ENCODE data around the gene FIZ1. TPM values are rescaled to one million over a fixed set of nuclear protein-coding genes. Genes with fewer than 3 reads are reported as not detected.

FIZ1 gene
- total and polyA plus RNA-seq, 12 donors = 9.3 to 18.8 (median 13.5) TPM

- intact Hi-C loops (cut with DNase I) = no loop called here
- Histone ChIP-seq H3K4me3 (no peak overlapping the region), H3K9me3 (no peaks in the 10 kb centered on the region), H3K27ac (peak overlapping the region in 4 of 10 donors; percentile 7 to 94 (median 52)), H3K36me3 (peaks cover 0 to 28% (median 8%) of the 10 kb centered on the region in 9 donors), H3K4me1 (peaks cover 5 to 52% (median 15%) of the 10 kb centered on the region in 9 donors), H3K27me3 (no peaks in the 10 kb centered on the region)
- TF ChIP-seq, protein P1, sequence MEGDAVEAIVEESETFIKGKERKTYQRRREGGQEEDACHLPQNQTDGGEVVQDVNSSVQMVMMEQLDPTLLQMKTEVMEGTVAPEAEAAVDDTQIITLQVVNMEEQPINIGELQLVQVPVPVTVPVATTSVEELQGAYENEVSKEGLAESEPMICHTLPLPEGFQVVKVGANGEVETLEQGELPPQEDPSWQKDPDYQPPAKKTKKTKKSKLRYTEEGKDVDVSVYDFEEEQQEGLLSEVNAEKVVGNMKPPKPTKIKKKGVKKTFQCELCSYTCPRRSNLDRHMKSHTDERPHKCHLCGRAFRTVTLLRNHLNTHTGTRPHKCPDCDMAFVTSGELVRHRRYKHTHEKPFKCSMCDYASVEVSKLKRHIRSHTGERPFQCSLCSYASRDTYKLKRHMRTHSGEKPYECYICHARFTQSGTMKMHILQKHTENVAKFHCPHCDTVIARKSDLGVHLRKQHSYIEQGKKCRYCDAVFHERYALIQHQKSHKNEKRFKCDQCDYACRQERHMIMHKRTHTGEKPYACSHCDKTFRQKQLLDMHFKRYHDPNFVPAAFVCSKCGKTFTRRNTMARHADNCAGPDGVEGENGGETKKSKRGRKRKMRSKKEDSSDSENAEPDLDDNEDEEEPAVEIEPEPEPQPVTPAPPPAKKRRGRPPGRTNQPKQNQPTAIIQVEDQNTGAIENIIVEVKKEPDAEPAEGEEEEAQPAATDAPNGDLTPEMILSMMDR (IDR thresholded peaks at IDR 0.05) = no peak
- no peak for DNase-seq
- ATAC-seq = peak in 1 of 8 donors; percentile 8
- WGBS, 2 donors = 91 to 93% methylated on average over 40 of the region's 40 CpGs
Observed at GRCh38 chr19:55622242-55622969, 23.1 kb upstream of the FIZ1 start.

DNA sequence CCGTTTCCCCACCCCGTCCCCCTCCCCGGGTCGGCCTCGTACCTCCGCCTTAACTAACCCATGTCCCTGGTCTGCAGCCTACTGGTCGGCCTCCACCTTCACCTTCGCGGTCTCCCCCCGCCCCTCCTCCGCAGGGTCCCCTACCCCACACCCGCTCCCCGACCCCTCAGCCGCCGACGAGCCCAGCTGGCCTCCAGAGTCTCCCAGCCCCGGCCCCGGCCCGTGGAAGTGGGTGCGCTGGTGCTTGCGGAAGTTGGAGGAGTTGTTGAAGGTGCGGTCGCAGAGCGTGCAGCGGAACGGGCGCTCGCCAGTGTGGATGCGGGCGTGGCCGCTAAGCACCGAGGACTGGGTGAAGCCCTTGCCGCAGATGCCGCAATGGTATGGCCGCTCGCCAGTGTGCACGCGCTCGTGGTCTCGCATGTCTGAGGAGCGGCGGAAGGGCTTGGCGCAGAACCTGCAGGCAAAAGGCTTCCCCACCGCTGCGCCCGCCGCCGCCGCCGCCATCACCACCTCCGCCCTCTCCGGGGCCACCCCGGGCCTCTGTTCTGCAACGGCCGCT is 22.4 kb upstream of the FIZ1 start:
- intact Hi-C loops (cut with DNase I) = no loop called here
- H3K4me1 ChIP-seq = peaks cover 5 to 52% (median 15%) of the 10 kb centered on the region in 9 donors
- no peak overlapping the region for H3K4me3 ChIP-seq
- peaks cover 0 to 35% (median 8%) of the 10 kb centered on the region in 9 donors for H3K36me3 ChIP-seq
- no peaks in the 10 kb centered on the region for H3K9me3 ChIP-seq
- TF ChIP-seq, protein P1 (IDR thresholded peaks at IDR 0.05) = no peak
- peak in 1 of 8 donors; percentile 3 for ATAC-seq
- DNase-seq = peak in 1 of 2 donors; percentile 27
- H3K27me3 ChIP-seq = no peaks in the 10 kb centered on the region
- peak overlapping the region in 1 of 10 donors; percentile 94 for H3K27ac ChIP-seq
- 95 to 96% methylated on average over 55 of the region's 55 CpGs for WGBS, 2 donors

- intact Hi-C loops (cut with DNase I) = no loop called here
- Histone ChIP-seq H3K36me3 (peaks cover 4 to 40% (median 13%) of the 10 kb centered on the region in 9 donors), H3K27me3 (no peaks in the 10 kb centered on the region), H3K4me3 (no peak overlapping the region), H3K4me1 (peaks cover 5 to 52% (median 15%) of the 10 kb centered on the region in 9 donors), H3K9me3 (no peaks in the 10 kb centered on the region), H3K27ac (no peak overlapping the region)
- 86 to 87% methylated on average over 9 of the region's 9 CpGs for WGBS, 2 donors
- DNase-seq (no peak), ATAC-seq (no peak)
- TF ChIP-seq, protein P1 (IDR thresholded peaks at IDR 0.05) = no peak
Observed at GRCh38 chr19:55621205-55621672, 21.9 kb upstream of the FIZ1 start.

DNA sequence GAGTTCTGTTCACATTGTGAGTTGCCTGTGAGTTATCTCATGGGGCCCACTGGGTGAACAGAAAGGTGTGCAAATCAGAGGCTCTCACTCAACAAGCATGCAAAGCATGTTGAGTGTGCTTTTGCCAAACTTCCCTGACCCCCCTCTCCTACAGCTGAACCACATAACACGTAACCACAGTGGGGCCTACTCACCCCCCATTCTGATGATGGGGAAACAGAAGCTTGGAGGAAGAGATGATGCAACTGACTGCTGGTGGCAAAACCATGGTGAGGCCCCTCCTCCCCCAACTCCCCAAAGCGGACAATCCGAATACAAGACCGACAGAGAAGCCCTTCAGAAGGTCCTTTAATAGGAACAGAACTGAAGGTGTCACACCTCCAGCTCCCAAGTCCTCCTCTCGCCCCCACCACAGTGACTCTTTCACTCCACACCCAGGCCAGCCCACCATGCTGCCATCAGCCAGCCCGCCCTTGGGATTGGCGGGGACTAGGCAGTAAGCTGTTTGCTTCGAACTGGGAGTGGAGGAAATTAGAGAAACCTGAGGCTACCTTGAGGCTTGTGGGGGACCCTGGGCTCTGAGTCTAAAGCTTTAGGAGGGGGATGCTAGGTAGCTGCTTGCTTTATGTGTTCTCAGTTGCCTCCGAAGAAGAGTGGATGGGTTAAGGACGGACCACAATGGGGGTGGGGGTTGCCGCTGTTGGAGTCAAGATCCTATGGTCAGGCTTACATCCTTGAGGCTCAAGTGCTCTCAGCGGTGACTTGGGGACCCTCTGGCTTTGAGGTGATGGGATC is 21.3 kb upstream of the FIZ1 start:
- H3K27me3 ChIP-seq = no peaks in the 10 kb centered on the region
- ATAC-seq = no peak
- H3K36me3 ChIP-seq = peaks cover 9 to 46% (median 18%) of the 10 kb centered on the region in 9 donors
- intact Hi-C loops (cut with DNase I) = no loop called here
- WGBS, 2 donors = 91 to 92% methylated on average over 12 of the region's 12 CpGs
- peaks cover 5 to 52% (median 15%) of the 10 kb centered on the region in 9 donors for H3K4me1 ChIP-seq
- TF ChIP-seq, protein P1 (IDR thresholded peaks at IDR 0.05) = no peak
- no peak for DNase-seq
- H3K9me3 ChIP-seq = no peaks in the 10 kb centered on the region
- H3K27ac ChIP-seq = peak overlapping the region in 1 of 10 donors; percentile 56
- no peak overlapping the region for H3K4me3 ChIP-seq
